ENCODE measurements around the gene CHRNA4.

Gene CHRNA4

DNA sequence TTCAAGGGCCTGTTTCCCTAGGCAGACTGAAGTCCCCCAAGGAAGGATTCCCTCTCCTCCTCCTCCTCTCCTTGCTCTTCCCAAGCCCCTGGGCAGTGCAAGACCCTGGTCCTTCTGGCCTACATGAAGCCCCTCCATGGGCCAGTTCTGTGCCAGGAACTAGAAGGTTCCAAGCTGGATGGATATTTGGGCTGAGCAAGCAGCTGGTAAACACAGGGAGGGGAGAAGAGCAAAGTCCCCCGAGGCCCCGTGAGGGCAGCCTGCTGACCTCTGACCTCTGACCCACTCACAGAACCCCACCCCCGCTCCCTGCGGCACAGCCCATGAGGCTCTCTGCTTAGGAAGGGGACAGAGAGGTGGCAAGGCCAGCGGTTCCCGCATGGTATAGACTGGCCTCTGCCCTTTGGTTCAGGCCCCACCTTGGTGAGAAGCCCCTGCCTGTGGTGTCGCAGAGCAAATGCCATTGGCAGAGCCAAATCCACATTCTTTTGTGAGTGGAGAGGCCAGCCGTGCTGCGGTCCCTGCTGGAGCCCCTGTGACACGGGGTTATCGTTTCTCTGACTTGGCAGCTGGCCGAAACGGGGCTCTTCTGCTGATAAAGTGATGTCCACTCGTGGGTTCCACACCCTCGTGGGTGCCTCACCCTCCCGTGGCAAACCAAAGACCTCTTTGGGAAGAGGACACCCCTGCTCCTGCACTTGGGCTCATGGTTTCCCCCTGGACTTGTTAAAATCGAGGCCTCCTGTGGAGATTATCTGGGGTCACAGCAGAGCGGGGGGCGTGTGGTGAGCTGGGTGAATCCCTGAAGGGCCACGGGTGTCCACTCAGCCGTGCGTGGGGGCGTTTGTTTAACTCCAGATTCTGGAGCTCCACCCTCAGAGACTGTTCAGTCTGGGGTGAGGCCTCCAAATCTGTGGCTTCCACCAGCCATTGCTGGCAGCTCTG, 2.1 kb upstream of the CHRNA4 start:
- no peak for DNase-seq (ENCODE audit: low spot score)

GRCh38 chr20:63362436-63363009, 1.4 kb upstream of the CHRNA4 start:
- DNase-seq (ENCODE audit: low spot score): no peak

DNA sequence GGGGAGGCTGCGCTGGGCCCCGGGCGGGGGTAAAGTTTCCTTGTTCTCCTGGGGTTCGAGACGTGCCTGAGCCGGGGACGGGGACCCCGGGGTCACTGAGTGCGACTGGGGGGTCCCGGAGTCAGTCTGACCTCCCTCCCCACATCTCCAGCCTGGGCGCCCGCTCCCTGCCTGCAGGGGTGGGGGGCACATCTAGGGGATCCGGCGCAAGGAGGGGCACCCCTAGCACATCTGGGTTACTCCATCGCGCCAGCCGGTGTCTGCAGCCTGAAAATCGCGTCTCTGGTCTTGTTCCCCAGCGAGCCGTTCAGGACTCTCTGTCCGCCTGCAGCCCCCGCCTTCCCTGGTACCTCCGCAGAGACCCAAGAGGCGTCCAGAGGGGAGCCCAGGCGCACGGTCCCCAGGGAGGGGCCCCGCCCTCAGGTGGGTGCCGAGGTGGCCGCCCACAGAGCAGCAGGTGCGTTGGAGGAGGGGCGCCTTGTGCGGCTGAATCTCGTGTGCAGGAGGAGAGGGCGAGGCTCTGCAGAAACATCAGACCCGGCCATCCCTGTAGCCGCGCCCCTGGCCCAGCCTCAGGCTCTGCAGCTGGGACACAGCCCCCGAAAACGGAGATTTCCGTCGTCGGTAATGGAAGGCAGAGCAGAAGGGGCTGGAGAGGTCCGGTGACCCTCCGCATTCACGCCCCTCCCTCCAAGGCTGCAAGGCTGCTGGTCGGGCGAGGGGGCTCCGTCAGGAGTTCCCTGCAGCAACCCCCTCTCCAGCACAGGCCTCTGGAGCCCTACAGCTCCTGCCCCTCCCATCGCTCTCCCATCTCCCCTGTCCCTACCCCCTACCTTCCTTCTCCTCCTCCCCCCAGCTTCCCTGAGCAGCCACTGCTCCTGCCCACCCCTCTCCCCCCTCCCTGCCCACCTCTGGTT, 628 bp upstream of the CHRNA4 start:
- no peak for DNase-seq (ENCODE audit: low spot score)

GRCh38 chr20:63359937-63360849, 956 bp downstream of the CHRNA4 start:
- no peak for DNase-seq (ENCODE audit: low spot score)

DNA sequence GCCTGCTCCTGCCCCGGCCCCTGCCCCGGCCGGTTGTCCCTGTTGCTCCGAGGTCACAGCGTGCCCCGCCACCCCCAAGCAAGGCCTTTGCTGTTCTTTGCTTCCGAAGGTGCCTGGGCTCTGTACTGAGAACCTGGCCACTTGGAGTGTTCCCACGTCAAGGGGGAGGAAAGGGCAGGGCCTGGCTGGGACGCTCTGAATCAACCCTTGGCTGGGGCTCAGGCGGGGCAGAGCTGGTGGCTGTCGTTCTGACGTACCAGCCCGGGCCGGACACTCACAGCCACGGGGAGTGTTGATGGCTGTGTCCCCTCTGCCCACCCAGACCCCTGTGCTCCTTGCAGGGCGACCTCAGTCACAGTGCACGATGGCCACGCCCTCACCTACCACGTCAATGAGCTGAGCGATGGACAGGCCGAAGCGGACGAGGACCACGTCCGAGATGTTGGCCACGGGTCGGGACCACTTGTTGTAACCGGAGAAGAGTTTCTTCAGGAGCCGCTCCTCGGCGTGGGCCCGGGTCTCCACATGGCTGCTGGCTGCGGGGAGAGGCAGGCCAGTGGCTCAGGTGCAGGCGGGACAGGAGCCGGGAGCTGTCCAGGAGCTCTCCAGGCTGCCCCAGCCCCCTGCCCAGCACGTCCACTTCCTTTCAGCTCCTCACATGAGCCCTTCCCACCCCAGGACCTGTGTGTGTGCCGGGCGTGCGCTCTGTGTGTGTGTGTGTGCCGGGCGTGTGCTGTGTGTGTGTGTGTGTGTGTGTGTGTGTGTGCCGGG, 1.8 kb downstream of the CHRNA4 start:
- DNase-seq (ENCODE audit: low spot score): no peak

- DNase-seq (ENCODE audit: low spot score): no peak
Measured at GRCh38 chr20:63357921-63358905, 2.9 kb downstream of the CHRNA4 start.

DNA sequence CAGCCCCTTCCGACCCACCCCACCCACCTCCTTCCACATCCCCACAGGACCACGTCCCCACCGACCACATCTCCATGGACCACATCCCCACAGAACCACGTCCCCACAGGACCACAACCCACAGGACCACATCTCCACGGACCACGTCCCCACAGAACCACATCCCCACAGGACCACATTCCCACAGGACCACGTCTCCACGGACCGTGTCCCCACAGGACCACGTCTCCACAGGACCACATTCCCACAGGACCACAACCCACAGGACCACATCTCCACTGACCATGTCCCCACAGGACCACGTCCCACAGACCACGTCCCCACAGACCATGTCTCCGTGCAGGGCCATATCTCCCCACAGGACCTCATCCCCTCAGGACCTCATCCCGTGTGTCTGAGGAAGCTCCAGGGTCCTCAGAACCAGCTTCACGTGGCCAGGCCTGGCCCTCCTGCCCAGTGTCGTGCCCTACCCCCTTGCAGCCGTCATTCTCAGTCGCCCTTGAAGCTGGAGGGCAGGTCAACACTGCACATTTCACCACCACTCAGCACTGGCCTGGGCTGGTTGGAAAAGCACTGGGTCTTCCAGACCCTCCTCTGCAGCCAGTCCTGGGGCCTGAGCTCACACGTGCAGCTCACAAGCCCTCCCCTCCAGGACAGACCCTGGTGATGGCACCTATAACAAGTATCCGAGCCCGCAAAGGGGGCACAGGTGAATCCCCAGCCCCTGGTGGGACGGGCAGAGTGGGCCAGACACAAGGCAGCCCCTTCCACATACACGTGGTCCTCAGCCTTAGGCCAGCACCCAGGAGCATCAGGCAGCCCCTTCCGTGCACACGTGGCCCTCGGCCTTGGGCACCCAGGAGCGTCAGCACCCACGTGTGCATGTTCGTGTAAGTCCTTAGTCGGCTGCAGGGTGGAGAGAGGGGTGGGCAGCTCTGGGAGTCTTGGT, 3.9 kb downstream of the CHRNA4 start:
- no peak for DNase-seq (ENCODE audit: low spot score)

- DNase-seq (ENCODE audit: low spot score): no peak
Measured at GRCh38 chr20:63356511-63356910, 4.6 kb downstream of the CHRNA4 start.

DNA sequence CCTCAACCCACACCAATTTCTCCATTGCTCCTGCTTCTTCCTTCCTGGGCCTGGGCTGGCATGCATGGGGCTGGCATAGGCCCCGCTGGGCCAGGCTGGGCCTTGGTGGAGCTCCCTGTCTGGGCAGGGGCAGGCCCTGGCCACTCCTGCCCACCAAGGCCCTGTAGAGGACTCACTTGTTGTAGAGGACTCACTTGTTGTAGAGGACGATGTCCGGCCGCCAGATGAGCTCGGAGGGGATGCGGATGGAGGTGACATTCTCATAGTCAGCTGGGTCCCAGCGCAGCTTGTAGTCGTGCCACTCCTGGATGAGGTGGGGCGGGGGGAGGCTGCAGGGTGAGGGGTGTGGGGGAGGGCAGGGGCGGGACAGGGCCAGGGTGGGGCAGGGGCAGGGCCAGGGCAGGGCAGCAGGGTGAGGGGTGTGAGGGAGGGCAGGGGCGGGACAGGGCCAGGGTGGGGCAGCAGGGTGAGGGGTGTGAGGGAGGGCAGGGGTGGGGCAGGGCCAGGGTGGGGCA, 5.3 kb downstream of the CHRNA4 start:
- no peak for DNase-seq (ENCODE audit: low spot score)

GRCh38 chr20:63354636-63355350, 6.4 kb downstream of the CHRNA4 start:
- no peak for DNase-seq (ENCODE audit: low spot score)

GRCh38 chr20:63352811-63353221, 8.3 kb downstream of the CHRNA4 start:
- DNase-seq (ENCODE audit: low spot score): no peak

GRCh38 chr20:63351811-63352591, 9.1 kb downstream of the CHRNA4 start:
- DNase-seq (ENCODE audit: low spot score): no peak

DNA sequence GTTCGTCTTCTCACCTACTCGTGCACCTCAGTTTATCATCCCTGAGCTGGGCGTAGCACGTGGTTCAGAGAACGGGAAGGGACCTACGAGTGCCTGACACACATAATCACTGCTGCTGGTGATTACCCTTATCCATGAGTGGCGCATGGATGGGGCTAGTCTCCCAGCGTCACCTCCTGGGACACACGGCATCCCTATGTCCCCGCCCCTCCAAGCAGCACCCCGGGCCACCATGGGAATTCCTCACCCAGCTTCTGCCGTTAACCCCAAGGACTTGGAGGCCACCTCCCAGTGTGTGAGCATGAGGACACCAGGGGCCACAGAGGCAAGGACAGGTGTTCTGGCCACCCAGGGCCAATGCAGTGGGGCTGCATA, 9.8 kb downstream of the CHRNA4 start:
- DNase-seq (ENCODE audit: low spot score): no peak

GRCh38 chr20:63350597-63351325, 10.4 kb downstream of the CHRNA4 start:
- DNase-seq (ENCODE audit: low spot score): no peak

GRCh38 chr20:63350196-63350595, 11.0 kb downstream of the CHRNA4 start:
- no peak for DNase-seq (ENCODE audit: low spot score)

GRCh38 chr20:63349516-63349895, 11.6 kb downstream of the CHRNA4 start:
- no peak for DNase-seq (ENCODE audit: low spot score)
